Body of pancreas (tissue), 4 donors: Measurements from ENCODE around the gene HPSE2.

Source experiments
- CTCF ChIP-seq, 7 experiments: fragments of 450-650 bp in 4 of 7; fragments of 200-600 bp in 3 of 7; sonication (generic) in 3 of 7; IDR thresholded peaks; one replicate each; pipeline ENCODE4 v1.5.1; 2016 to 2019; ENCODE audit warnings: antibody characterized with exemption in 7 of 7
- POLR2A ChIP-seq, 3 donors: fragments of 450-650 bp; IDR thresholded peaks; one replicate each; pipeline ENCODE4 v1.6.1; 2016; ENCODE audit warnings: antibody characterized with exemption in 3 of 3, mild to moderate bottlenecking in 2 of 3

- no peak for TF ChIP-seq CTCF (IDR thresholded peaks at IDR 0.05)
- no peak for TF ChIP-seq POLR2A (IDR thresholded peaks at IDR 0.05)
Observed at GRCh38 chr10:99010286-99010685, 225.4 kb downstream of the HPSE2 start.
